HG03521 (cell line): ENCODE measurements around the gene TMEM168.
"Not testable (repeated sequence)": the region's sequence is repeated elsewhere in the genome, so short reads cannot be mapped to it uniquely, and the experiment has no call there.

ENCODE experiments used
- ATAC-seq: cut with Tn5 transposase; IDR thresholded peaks from one replicate; pipeline ENCODE4 v1.9.1; 2021; ENCODE audit warnings: mild to moderate bottlenecking, moderate library complexity; ENCODE audit not compliant: unreplicated experiment

TMEM168 gene, protein sequence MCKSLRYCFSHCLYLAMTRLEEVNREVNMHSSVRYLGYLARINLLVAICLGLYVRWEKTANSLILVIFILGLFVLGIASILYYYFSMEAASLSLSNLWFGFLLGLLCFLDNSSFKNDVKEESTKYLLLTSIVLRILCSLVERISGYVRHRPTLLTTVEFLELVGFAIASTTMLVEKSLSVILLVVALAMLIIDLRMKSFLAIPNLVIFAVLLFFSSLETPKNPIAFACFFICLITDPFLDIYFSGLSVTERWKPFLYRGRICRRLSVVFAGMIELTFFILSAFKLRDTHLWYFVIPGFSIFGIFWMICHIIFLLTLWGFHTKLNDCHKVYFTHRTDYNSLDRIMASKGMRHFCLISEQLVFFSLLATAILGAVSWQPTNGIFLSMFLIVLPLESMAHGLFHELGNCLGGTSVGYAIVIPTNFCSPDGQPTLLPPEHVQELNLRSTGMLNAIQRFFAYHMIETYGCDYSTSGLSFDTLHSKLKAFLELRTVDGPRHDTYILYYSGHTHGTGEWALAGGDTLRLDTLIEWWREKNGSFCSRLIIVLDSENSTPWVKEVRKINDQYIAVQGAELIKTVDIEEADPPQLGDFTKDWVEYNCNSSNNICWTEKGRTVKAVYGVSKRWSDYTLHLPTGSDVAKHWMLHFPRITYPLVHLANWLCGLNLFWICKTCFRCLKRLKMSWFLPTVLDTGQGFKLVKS

GRCh38 chr7:112789817-112790585, at the start of gene TMEM168:
Gene TMEM168, minus strand, starts transcription at chr7:112790393. Its CDS starts 5,568 bp downstream, at chr7:112784825.
- peak; percentile 80 for ATAC-seq

GRCh38 chr7:112835928-112836327, 45.7 kb upstream of the TMEM168 start:
- not testable (repeated sequence) for ATAC-seq

GRCh38 chr7:112833082-112833481, 42.9 kb upstream of the TMEM168 start:
- ATAC-seq = no peak

DNA sequence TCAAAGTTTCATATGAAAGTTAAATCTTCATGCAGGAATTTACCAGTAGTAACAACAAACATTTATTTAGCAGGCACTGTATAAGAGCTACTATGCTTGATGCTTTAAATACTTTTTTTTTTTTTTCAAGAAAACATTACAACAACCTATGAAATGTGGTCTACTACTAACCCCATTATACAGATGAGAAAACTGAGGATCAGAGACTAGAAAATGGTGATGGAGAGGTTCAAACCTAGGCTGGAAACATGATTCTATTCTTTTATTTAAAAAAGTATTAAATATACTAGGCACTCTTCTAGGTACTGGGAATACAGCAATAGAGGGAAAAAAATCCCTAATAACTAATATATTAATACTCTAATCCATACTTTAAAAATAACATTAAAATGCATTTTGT, 40.6 kb upstream of the TMEM168 start:
- ATAC-seq = no peak

DNA sequence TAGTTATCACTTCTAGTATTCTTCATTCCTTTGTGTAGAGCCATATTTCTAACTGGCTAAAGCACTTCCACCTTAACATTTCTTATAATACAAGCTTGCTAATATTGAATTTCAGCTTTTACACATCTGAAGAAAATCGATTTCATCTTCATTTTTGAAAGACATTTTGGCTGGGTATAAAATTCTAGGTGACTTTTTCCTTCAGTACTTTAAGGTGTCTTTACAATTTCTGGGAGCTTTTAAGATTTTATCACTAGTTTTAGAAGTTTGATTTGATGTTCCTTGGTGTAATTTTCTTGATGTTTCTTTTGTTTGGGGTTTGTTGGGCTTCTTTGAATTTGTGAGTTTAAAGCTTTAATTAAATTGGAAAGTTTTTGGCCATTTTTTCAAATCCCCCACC, 38.5 kb upstream of the TMEM168 start:
- no peak for ATAC-seq

- ATAC-seq = no peak
Observed at GRCh38 chr7:112821345-112821744, 31.2 kb upstream of the TMEM168 start.

GRCh38 chr7:112819536-112819935, 29.3 kb upstream of the TMEM168 start:
- ATAC-seq = no peak

DNA sequence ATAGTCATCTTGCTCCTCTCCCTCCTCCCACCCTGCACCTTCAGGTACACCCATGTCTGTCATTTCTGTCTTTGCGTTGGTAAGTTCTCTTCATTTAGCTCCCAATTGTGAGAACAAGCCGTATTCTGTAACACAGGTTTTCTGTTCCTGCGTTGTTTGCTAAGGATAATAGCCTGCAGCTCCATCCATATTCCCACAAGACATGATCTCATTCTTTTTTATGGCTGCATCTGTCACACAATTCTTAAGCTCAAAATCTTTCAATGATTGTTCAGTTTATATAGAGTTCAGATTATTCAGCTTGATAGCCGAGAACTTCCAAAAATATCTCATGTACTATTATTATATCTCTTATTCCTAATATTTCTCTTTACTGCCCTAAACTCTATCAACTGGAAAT, 16.0 kb upstream of the TMEM168 start:
- no peak for ATAC-seq

GRCh38 chr7:112802406-112802805, 12.2 kb upstream of the TMEM168 start:
- ATAC-seq = no peak

DNA sequence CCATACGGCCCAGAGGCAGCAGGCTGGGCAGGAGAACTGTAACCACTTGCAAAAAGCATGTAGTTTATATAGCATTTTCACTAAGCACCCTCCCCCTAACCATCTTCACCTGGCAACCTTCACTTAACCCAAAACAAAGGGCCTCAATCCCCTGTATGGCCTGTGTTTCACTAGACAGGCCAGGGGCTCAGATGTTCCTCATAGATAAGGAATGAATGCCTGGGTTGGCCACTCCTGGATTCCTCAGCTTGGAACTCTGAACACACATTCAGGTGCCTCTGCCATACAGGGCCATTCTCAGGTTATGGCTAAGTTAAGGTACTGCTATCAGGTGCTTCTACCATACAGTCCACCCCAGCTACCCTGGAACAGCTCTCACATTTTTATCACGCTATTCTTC, 10.3 kb upstream of the TMEM168 start:
- no peak for ATAC-seq

GRCh38 chr7:112799448-112800120, 9.4 kb upstream of the TMEM168 start:
- no peak for ATAC-seq

DNA sequence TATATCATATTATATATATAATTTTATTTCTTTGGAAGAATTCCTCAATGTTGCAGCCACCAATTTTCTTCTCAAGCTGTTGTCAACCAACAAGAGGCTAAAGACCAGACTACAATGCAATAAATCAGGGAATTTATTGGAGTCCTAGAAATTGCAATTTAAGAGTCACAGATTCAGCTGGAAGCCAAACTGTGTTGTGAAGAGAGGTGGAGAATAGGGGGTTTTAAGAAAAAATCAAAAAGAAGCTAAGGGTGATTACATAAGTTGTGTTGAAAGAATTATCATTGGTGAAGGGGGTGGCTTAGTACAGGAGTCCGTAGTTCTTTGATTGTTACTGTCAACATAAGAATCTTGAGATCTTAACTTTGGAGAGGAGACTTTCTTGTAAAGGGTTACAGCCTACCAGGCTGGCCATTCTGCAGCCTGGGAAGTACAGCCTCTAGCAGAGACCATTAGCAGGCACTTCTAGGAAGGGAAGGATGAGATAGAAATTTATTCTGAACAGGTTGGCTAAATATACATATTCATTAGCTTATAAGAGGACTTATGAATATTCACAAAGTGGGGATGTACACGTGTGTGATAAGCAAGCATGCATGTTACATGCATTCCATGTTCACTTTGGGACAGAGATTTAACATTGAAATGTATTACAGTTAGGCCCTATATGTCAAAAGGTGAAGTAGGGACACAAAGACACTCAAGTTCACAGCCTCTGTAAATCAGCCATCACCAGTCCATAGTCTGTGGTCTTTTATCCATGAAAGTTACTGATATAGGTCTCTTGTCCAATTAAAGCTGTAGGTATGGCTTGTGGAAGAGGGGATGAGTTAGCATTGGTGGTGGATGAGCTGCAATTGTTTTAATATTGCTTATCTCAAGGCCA, 8.3 kb upstream of the TMEM168 start:
- ATAC-seq = no peak

DNA sequence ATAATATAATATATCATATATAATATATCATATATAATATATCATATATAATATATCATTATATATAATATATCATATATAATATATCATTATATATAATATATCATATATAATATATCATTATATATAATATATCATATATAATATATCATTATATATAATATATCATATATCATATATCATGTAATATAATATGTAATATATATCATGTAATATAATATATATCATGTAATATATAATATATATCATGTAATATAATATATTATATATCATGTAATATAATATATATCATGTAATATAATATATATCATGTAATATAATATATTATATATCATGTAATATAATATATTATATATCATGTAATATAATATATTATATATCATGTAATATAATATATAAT, 6.4 kb upstream of the TMEM168 start:
- ATAC-seq = not testable (repeated sequence)

GRCh38 chr7:112792441-112792840, 2.2 kb upstream of the TMEM168 start:
- ATAC-seq = no peak

DNA sequence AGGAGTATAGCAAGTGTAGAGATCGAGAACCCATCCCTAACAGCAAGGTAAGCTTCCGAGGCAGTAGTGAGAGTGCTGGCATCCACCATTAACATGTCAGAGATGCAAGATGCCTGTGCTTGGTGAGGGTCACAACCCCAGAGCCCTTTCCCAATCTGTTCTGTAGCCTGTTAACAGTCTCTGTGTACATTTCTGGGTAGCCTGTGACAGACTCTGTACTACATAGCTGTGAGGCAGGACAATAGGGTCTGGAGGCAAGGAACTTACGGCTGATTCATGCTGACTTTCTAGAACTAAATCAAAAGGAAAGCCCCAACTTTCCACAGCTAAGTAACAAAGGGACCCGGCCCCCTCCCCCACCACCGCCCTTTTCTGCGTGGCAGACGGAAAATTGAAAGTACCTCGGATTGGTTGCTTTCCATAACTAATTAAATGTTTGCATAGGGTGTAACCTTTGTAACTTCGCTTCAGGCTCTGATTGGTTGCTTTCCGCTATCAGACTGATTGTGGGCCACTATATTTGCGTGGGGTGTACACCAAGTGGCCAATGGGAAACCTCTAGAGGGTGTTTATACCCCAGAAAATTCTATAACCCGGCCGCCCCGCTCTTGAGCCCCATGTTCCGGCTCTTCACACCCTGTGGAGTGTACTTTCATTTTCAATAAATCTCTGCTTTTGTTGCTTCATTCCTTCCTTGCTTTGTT, 1.4 kb upstream of the TMEM168 start:
- ATAC-seq = no peak

GRCh38 chr7:112790586-112791003, 402 bp upstream of the TMEM168 start:
- ATAC-seq = peak; percentile 54

GRCh38 chr7:112789453-112789816, 758 bp downstream of the TMEM168 start:
- ATAC-seq = no peak

GRCh38 chr7:112788778-112789343, 1.3 kb downstream of the TMEM168 start:
- ATAC-seq = no peak

GRCh38 chr7:112784603-112785002, 5.6 kb downstream of the TMEM168 start:
- no peak for ATAC-seq
